Activated naive CD4-positive, alpha-beta T cell treated with anti-CD3 and anti-CD28 coated beads, Interleukin-2, amount 50 U/mL, for 24 hours (primary cell): ENCODE measurements around the gene SAMD11.
A peak's percentile ranks its signal among the peaks of the same experiment; 100 is the strongest.

ENCODE experiments used
- H3K27ac Mint-ChIP-seq: one replicate; pipeline ENCODE4 v1.8.0; 2021; ENCODE audit warnings: mild to moderate bottlenecking, mixed read lengths
- H3K27me3 Mint-ChIP-seq: one replicate; pipeline ENCODE4 v1.8.0; 2021; ENCODE audit warnings: mixed read lengths
- H3K36me3 Mint-ChIP-seq: one replicate; pipeline ENCODE4 v1.8.0; 2021; ENCODE audit warnings: mixed read lengths
- H3K4me1 Mint-ChIP-seq: one replicate; pipeline ENCODE4 v1.8.0; 2021; ENCODE audit warnings: mixed read lengths
- H3K4me3 Mint-ChIP-seq: one replicate; pipeline ENCODE4 v1.8.0; 2021; ENCODE audit warnings: mild to moderate bottlenecking, mixed read lengths
- H3K9me3 Mint-ChIP-seq: one replicate; pipeline ENCODE4 v1.8.0; 2021; ENCODE audit warnings: mixed read lengths

The SAMD11 gene

DNA sequence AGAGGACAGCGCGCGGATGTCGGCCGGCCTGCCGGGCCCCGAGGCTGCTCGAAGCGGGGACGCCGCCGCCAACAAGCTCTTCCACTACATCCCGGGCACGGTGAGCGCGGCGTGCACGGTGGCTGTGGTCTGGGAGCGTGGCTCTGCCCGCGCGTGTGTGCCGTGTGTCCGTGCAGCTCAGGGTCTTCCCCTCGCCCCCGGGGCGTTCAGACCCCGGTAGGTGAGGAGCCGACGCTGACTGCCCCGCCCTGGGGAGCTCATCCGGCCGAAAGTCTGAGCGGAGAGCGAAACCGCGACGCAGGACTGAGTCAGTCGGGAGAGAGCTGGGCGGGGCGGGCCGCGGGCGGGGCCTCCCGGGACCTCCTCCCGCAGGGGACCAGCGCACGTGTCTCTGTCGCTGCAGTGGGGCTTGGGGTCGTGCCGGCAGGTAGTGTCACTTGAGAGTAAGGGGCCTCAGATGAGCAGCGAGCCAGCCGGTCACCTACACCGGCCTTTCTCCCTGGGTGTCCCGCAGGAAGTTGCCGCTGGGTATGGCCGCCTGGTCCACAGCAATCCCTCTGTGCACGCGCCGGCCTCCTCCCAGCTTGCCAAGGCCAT, 43.1 kb downstream of the SAMD11 start:
- Mint-ChIP-seq H3K4me3 (peak overlapping the region; percentile 84), H3K27ac (no peak overlapping the region), H3K27me3 (peaks cover 6% of the 10 kb centered on the region), H3K4me1 (no peaks in the 10 kb centered on the region), H3K9me3 (no peaks in the 10 kb centered on the region), H3K36me3 (peaks cover 1% of the 10 kb centered on the region)

- H3K27ac Mint-ChIP-seq: peak overlapping the region; percentile 35
- peaks cover 1% of the 10 kb centered on the region for H3K36me3 Mint-ChIP-seq
- H3K4me1 Mint-ChIP-seq: no peaks in the 10 kb centered on the region
- H3K4me3 Mint-ChIP-seq: no peak overlapping the region
- H3K9me3 Mint-ChIP-seq: no peaks in the 10 kb centered on the region
- H3K27me3 Mint-ChIP-seq: peaks cover 6% of the 10 kb centered on the region
Measured at GRCh38 chr1:967466-968343, 44.0 kb downstream of the SAMD11 start.

DNA sequence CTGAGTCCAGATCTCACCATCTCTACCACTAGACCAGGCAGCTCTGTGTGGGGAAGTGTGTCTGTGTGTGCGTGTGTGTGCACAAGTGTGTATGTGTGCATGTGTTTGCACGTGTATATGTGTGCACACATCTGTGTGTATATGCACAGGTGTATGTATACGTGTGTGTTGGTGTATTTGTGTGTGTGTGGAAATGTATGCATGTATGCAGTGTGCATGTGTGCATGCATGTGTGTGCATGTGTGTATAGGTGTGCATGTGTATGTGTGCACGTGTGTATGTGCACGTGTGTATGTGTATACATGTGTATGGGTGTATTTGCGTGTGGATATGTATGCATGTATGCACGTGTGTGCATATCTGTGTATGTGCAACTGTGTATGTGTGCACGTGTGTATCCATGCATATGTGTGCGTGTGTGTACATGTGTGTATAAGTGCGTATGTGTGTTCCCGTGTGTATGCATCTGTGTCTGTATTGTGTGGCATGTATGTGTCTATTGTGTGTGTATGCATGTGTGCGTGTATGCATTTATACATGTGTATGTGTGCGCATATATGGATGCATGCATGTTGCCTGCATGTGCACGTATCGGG, 45.6 kb downstream of the SAMD11 start:
- no peaks in the 10 kb centered on the region for H3K4me1 Mint-ChIP-seq
- peaks cover 6% of the 10 kb centered on the region for H3K27me3 Mint-ChIP-seq
- H3K9me3 Mint-ChIP-seq: no peaks in the 10 kb centered on the region
- H3K36me3 Mint-ChIP-seq: peaks cover 1% of the 10 kb centered on the region
- H3K27ac Mint-ChIP-seq: no peak overlapping the region
- no peak overlapping the region for H3K4me3 Mint-ChIP-seq

DNA sequence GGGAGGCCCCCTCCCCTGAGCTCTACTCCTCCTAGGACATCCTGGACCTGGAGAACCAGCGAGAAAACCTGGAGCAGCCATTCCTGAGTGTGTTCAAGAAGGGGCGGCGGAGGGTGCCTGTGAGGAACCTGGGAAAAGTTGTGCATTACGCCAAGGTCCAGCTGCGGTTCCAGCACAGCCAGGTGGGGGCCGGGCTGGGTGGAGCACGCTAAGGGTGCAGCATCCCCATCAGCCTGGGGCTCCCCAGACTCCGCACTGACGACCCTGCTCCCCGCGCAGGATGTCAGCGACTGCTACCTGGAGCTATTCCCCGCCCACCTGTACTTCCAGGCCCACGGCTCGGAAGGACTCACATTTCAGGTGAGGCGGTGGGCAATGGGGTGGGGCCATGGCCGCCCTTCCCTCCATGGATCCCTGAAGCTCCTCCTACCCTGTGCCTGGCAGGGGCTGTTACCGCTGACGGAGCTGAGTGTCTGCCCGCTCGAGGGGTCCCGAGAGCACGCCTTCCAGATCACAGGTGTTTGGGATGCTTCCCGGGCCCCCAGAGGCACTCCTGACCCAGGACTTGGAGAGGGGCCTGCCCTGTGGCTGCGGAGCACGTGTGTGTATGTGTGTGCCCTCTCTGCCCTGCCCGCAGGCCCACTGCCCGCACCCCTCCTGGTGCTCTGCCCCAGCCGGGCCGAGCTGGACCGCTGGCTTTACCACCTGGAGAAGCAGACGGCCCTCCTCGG, 46.7 kb downstream of the SAMD11 start:
- Mint-ChIP-seq H3K4me3 (no peak overlapping the region), H3K36me3 (peaks cover 2% of the 10 kb centered on the region)

GRCh38 chr1:970973-971730, 47.4 kb downstream of the SAMD11 start:
- H3K4me1 Mint-ChIP-seq: no peaks in the 10 kb centered on the region
- H3K27ac Mint-ChIP-seq: peak overlapping the region; percentile 30
- no peaks in the 10 kb centered on the region for H3K9me3 Mint-ChIP-seq
- no peak overlapping the region for H3K4me3 Mint-ChIP-seq
- peaks cover 2% of the 10 kb centered on the region for H3K36me3 Mint-ChIP-seq
- peaks cover 10% of the 10 kb centered on the region for H3K27me3 Mint-ChIP-seq

More for the DNA sequence above, 46.7 kb downstream of the SAMD11 start:
- Mint-ChIP-seq H3K27me3 (peaks cover 7% of the 10 kb centered on the region), H3K27ac (no peak overlapping the region), H3K4me1 (no peaks in the 10 kb centered on the region), H3K9me3 (no peaks in the 10 kb centered on the region)

- Mint-ChIP-seq H3K4me3 (no peak overlapping the region), H3K9me3 (no peaks in the 10 kb centered on the region), H3K36me3 (peaks cover 2% of the 10 kb centered on the region), H3K4me1 (no peaks in the 10 kb centered on the region), H3K27me3 (peaks cover 10% of the 10 kb centered on the region), H3K27ac (peak overlapping the region; percentile 30)
Measured at GRCh38 chr1:971751-972506, 48.2 kb downstream of the SAMD11 start.

GRCh38 chr1:972726-973458, 49.2 kb downstream of the SAMD11 start:
- Mint-ChIP-seq H3K9me3 (no peaks in the 10 kb centered on the region), H3K27ac (no peak overlapping the region), H3K27me3 (peaks cover 10% of the 10 kb centered on the region), H3K4me1 (no peaks in the 10 kb centered on the region), H3K36me3 (peaks cover 2% of the 10 kb centered on the region), H3K4me3 (no peak overlapping the region)

- Mint-ChIP-seq H3K36me3 (peaks cover 2% of the 10 kb centered on the region), H3K4me3 (no peak overlapping the region), H3K27me3 (peaks cover 7% of the 10 kb centered on the region)
Measured at GRCh38 chr1:973459-974292, 50.0 kb downstream of the SAMD11 start.

GRCh38 chr1:974293-974640, 50.5 kb downstream of the SAMD11 start:
- Mint-ChIP-seq H3K27ac (no peak overlapping the region), H3K4me1 (no peaks in the 10 kb centered on the region), H3K36me3 (peaks cover 2% of the 10 kb centered on the region), H3K9me3 (no peaks in the 10 kb centered on the region), H3K27me3 (peaks cover 7% of the 10 kb centered on the region), H3K4me3 (no peak overlapping the region)

More at GRCh38 chr1:973459-974292, 50.0 kb downstream of the SAMD11 start:
- Mint-ChIP-seq H3K4me1 (no peaks in the 10 kb centered on the region), H3K27ac (no peak overlapping the region), H3K9me3 (no peaks in the 10 kb centered on the region)

DNA sequence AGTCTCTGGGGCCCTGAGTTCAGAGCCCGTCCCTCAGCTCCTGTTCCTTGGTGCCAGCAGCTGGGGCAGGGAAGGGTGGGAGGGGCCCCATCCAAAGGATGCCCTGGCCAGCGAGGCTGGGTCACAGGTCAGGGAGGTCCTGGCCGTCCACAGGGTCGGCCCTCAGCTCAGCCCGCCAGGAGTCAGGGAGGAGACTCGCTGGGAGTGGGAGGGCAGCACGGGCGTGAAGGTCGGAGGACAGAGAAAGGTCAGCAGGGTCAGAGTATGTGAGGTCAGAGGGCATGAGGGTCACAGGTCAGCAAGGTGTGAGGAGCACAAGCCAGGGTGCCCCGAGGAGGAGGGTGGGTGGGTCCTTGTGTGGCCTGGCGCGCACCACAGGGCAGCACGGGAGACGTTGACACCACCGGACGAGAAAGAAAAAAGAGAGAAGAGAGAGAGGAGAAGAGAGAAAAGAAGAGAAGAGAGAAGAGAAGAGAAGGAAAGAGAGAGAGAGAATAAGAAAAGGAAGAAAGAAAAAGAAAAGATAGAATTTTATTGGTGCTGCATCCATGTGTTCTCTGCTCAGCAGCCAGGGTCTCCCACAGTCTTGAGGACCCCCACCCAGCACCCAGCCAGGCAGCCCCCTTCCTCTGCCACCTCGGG, 51.1 kb downstream of the SAMD11 start:
- Mint-ChIP-seq H3K27me3 (peaks cover 4% of the 10 kb centered on the region), H3K9me3 (no peaks in the 10 kb centered on the region), H3K4me3 (peak overlapping the region; percentile 26), H3K4me1 (no peaks in the 10 kb centered on the region), H3K27ac (no peak overlapping the region), H3K36me3 (peaks cover 2% of the 10 kb centered on the region)

DNA sequence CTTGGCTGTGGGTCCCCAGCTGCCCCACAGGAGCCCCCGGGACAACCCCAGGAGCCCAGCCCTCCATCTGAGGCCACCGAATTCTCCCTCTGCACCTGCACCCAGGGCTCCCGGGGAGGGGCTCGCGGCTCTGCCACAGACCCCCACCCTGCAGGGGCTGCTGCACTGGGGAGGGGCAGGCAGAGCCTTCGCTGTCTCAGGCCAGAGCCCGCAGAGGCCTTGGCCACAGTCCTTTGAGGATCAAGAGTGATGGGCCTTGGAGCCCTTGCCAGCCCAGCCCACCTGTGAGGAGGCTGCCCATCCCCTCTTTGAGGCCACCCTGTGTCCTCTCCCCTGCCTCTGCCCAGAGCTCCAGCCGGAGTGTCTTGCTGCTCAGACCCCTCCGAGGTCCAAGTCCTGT, 51.6 kb downstream of the SAMD11 start:
- Mint-ChIP-seq H3K27me3 (peaks cover 4% of the 10 kb centered on the region), H3K36me3 (peaks cover 2% of the 10 kb centered on the region), H3K9me3 (no peaks in the 10 kb centered on the region), H3K4me3 (no peak overlapping the region), H3K27ac (no peak overlapping the region), H3K4me1 (no peaks in the 10 kb centered on the region)

DNA sequence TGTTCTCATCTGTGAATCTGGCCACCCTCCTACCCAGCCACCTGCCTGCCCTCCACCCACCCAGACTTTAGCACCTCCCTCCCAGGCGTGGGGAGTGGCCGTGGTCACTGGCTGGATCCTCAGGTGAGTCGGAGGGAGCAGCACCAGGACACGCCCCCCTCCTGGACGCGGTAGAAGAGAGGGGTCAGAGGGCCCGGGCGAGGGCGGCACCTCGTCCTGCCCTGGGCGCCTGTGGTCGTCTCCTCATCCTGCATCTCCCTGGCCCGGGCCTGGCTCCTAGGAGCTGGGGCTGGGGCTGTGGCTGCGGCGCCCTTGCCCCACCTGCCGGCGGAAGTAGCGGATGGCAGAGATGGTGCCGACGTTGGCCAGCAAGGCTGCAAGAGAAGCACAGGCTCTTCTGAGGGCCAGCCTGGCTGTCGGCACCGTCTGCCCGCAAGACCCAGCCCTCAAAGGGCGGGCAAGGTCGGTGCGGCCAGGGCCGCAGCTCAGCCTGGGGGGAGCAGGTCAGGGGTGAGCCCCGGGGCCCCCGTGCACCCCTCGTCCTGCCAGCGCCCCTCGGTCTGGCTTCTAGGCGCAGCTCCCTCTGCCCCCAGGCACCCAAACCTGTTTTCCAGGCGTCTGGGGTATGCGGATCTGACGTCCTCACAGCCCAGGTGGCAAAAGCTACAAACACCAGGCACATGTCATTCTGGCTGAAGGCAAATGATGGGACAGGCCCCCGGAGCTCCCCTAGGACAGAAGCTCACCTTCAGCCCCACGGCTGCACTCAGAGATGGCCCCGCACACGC, 52.4 kb downstream of the SAMD11 start:
- Mint-ChIP-seq H3K27ac (no peak overlapping the region), H3K36me3 (peaks cover 2% of the 10 kb centered on the region), H3K27me3 (peaks cover 4% of the 10 kb centered on the region), H3K4me1 (no peaks in the 10 kb centered on the region), H3K4me3 (no peak overlapping the region), H3K9me3 (no peaks in the 10 kb centered on the region)
